GM21786 (cell line): ENCODE data around the gene KIF20B.
"Not testable (repeated sequence)": the region's sequence is repeated elsewhere in the genome, so short reads cannot be mapped to it uniquely, and the experiment has no call there.

Experiments used
- ATAC-seq: cut with Tn5 transposase; IDR thresholded peaks from one replicate; pipeline ENCODE4 v1.9.1; 2021; ENCODE audit not compliant: unreplicated experiment

The KIF20B gene

DNA sequence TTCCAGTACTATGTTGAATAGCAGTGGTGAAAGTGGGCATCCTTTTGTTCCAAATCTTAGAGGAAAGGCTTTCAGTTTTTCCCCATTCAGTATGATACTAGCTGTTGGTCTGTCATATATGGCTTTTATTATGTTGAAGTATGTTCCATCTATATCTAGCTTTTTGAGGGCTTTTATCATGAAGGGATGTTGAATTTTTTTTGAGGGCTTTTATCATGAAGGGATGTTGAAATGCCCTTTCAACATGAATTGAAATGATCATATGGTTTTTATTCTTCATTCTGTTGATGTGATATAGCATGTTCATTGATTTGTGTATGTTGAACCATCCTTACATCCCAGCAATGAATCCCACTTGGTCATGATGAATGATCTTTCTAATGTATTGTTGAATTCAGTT lies 75.3 kb downstream of the KIF20B start:
- no peak for ATAC-seq

DNA sequence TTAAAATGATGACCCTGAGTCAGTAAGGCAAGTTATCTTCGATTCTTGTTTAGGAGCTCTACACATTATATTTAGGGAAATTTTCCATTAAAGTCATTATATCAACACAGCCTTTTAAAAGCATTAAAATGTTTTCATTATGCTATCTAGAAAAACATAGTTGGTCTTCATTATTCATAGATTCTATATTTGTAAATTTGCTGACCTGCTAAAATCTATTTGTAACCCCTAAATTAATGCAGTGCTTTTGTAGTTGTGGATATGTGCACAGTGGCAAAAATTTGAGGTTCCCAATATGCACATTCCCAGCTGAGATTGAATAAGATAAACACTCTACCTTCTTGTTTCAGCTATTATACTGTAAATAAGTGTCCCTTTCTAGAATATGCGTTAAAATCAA lies 81.1 kb downstream of the KIF20B start:
- no peak for ATAC-seq

DNA sequence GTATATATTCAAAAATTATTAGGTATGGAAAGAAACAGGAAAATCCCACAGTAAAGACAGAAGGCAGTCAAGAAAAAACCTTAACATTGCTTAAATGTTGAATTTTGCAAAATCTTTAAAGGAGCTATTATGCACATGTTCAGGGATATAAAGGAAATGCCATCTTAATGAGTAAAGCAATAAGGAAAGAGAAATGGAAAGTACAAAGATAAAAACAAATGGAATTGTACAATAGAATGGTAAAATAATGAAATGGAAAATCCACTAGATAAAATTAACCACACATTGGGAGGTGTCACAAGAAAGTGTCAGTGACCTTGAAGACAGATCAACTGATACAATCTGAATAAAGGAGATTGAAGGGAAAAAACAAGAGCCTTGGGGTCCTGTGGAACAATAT lies 82.0 kb downstream of the KIF20B start:
- no peak for ATAC-seq

DNA sequence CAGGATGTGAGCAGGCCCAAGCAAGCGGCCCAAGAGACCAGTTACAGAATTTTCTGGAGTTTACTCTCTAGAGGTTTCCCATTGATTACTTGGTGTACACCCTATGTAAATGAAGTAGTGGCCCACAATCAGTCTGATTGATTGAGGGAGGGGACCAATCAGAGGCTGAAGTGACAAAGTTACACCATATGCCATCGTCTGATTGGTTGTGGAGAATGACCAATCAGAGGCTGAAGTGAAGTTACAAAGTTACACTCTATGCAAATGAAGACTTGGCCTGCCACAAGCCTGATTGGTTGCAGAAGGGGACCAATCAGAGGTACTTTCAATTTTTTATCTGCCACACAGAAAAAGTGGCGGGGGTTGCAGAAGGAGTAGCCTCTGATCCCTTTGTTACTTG lies 83.7 kb downstream of the KIF20B start:
- no peak for ATAC-seq

DNA sequence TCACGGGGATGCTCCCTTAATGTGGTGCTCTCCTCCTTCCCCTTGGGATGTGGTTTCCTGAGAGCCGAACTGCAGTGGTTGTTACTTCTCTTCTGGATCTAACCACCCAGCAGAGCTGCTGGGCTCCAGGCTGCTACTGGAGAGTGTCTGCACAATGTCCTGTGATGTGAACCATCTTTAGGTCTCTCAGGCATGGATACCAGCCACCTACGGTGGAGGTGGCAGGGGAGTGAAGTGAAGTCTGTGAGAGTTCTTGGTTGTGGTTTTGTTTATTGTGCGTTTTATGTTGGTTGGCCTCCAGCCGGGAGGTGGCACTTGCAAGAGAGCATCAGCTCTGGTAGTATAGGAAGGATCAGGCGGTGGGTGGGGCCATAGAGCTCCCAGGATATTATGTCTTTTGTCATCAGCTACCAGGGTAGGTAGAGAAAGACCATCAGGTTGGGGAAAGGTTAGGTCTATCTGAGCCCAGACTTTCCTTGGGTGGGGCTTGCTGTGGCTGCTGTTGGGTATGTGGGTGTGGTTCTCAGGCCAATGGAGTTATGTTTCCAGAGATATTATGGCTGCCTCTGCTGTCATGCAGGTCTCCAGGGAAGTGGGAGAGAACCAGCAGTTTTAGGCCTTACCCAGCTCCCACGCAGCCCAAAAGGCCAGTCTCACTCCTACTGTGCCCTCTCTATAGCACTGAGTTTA lies 87.9 kb downstream of the KIF20B start:
- ATAC-seq = no peak

DNA sequence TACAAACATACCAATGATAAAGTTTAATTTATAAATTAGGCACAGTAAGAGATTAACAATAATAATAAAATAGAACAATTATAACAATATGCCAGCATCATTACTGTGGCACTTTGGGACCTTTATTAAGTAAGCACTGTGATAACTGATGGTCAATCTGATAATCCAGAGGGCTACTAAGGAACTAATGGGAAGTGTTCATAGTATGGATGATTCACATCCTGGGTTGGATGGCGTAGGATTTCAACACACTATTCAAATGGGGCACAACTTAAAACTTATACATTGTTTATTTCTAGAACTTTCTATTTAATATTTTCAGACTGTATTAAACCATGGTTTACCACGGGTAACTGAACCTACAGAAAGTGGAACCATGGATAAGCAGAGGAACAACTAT lies 90.8 kb downstream of the KIF20B start:
- no peak for ATAC-seq

DNA sequence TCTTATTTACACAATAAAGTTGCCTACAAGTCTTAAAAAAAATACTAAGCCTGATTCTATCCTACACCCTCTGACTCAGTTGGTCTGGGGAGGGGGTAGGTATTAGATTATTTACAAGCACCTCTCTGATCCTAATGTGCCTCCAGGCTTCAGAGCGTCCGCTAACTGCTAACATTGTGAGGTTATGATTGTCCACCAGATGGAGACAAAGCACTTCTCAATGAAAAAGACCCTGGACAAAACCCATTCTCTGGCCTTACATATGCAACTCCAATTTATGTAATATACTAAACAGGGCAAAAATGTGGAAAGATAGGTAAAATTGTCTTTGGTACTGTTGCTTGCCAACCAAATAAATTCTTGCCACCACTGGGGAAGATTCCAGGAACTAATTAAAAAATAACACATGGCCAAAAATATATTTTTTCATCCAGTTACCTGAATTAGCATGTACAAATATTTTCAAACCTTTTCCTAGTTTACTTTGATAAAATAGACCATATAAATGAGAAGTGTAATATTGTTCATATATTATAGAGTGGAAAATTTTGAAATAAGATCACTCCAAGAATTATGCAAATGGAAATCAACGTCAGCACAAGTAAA lies 92.4 kb downstream of the KIF20B start:
- ATAC-seq = peak; percentile 67

DNA sequence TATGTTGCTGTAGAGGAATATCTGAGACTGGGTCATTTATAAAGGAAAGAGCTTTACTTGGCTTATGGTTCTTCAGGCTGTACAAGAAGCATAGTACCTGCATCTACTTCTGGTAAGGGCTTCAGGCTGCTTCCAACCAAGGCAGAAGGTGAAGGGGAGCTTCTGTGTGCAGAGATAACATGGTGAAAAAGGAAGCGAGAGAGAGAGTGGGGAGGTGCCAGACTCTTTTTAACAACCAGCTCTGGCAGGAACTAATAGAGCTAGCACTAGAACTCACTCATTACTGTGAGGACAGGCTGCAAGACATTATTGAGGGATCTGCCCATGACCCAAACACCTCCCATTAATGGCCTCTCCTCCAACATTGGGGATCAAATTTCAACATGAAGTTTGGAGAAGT lies 94.5 kb downstream of the KIF20B start:
- ATAC-seq = peak; percentile 59

DNA sequence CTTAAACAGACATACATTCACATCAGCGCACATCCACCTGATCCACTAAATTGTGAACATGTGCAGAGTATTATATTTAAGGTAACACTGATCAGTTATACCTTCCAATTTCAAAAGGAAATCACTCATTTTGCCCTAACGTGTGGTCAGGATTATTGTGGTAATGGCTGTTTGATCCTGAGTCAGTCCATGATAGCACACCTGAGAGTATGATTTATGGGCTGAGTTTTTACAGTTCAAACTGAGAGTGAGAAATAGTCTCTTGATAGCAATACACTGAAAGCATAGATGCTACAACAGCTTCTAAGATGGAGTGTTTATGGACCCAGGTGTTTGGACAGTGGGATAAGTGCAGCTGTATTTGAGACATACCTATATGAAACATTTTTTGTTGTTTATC lies 96.7 kb downstream of the KIF20B start:
- no peak for ATAC-seq

DNA sequence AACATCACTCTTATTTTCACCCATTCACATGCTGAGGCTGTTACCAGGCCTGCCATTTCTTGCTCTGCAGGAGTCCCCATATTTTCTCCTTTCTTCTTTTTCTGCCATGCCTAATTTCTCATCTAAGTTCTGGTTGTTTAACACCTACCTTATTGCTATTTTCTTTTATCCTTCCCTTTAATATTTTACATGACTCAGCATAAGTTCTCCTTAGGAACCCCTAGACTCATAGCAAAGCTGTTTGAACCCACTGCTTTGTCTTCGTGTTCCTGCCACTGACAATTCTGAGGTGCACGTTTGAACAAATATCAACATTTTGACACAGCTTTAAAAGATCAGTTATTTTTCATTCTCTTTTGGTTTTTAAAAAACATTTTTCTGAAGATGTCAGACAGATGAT lies 98.2 kb downstream of the KIF20B start:
- ATAC-seq = no peak

DNA sequence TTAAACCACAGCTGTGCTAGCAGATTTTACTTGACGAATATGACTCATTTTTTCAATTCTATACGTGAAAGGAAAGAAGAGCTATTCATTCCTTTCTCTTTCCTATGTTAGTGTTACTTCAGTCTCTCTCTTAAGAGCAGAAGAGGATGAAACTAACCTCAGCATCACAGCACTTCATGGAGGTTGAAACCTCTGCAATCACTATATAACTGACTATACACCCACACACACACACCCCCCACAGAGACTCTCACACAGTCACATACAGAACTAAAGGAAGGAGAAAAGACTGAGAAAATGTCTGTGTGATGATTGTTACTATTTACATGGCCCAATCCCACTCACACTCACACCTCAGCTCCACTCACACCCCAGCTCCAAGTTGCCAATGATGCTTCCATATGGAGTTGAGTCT lies 104.2 kb downstream of the KIF20B start:
- ATAC-seq = peak; percentile 91

DNA sequence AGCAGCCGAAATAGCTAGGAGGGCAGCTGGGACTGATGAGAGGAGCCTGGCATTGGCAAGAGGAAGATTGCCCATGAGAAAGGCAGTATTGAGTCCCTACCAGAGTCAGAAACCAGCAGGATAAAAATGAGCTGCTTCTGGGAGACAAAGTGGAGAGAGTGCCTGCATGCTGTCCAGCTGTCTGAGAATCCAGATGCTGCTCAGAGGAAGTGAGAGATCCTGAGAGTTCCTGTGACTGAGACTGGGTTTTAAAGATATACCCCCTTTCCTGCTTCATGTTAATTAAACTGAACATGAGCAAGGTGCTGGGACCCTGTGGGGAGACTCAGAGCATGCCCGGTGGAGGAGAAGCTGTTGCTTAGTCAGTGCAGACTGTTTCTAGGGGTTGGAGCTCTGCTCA lies 107.5 kb downstream of the KIF20B start:
- ATAC-seq = no peak

DNA sequence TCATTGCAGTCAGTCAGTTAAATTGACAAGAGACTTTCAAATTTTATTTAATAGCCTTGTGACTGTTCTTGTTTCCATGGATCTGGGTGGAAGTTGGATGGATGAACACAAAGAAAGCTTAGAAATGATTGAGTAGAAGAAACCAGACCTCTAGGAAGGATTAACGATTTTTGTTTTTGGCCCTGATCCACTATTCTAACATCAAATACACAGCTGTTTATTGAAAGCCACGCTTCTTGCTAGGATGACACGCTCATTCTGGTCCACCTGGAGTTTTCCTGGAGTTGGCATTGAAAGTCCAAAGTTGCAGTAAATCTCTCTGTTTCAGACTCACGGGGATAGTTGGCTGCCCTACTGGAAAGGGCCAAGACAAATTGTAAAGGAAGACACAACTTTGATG lies 108.4 kb downstream of the KIF20B start:
- no peak for ATAC-seq

DNA sequence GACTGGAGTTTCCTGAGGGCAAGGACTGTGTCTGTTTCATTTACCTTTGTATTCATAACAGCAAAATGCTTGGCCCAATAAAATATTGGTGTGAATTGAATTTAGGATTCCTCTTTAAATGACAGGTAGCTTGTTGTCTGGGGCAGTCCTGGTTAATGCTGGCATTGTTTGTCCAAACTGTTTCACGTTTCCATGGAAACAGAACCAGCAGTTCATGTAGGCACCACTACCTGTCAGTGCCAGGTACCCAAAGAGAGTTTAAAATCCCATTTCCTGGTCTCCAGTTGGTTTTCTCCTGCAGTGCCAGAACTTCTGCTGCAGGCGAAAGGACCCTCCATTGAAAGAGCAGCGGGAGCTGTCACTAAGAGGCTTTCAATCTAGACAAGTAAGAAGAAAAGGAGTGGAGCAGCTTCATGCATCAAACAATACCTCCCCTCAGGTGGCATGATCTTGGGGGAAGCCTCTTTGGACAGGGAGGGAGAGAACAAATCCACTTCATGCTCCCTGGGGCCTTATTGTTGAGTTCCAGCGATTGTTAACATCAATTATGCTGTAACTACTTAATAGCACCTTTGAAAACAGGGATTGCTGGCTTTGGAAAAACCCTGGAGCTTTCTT lies 109.6 kb downstream of the KIF20B start:
- ATAC-seq = no peak

DNA sequence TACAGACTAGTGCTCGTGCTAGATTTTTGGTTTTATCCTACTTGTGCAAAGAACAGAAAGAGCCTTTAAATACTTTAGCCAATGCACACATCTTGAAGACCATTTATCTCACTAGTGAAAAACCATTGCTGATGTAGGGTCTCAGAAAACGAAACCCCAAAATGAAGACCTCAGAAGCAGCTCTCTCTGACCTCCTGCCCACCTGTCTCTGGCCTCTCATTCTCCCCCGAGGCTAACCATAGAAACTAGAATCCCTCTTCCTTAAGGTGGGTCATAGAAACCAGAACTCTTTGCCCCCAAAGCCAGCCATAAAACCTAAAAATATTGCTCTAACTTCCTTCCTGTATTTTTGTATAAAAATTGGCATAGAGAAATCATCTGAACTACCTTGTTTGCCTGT lies 112.2 kb downstream of the KIF20B start:
- no peak for ATAC-seq

DNA sequence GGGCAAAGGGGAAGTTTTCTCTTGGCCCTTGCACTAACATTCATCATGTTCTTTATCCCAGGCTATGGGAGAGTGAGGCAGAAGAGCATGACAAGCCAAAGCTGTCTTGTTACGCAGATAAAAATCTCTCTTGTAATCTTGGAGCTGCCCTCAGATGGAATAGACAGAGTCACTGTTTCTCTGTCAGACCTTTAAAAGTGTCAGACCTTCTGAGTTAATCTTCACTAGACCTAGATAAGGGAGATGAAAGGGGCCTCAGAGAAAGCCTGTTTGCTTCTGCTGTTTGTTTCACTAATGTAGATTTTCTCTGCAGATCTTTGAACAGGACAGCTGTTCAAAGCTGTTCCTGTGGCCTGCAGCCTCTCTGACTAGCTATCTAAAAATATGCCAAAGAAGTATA lies 112.9 kb downstream of the KIF20B start:
- peak; percentile 48 for ATAC-seq

DNA sequence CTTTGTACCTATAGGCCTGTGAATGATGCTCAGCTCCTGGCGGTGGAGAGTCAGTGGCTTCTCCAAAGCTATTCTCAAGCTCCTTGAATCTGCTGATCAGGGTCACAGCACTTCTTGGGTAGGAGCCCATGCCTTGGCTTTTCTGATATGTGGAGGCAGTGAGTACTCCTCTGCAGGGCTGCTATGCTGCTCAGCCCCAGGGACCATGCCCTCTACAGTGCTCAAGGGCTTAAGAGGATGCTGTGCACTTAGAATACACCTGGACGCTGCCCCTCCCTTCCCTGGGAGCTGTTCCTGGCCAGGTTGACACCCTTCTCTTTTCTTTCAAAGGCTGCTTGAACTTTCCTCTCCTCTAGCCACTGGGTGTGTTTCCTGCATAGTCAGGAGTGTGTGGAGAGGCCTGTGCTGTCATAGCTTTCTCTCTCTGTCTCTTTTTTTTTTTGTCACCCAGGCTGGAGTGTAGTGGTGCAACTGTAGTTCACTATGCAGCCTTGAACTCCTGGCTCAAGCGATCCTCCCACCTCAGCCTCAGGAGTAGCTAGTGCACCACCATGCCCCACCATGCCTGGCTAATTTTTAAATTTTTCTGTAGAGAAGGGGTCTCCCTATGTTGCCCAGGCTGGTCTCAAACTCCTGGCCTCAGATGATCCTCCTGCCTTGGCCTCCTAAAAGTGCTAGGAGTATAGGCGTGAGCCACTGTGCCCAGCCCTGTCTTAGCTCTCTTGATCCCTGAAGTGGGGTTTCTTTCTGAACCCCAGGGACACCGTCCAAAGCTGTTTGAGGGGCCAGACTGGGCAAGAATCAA lies 113.9 kb downstream of the KIF20B start:
- no peak for ATAC-seq

DNA sequence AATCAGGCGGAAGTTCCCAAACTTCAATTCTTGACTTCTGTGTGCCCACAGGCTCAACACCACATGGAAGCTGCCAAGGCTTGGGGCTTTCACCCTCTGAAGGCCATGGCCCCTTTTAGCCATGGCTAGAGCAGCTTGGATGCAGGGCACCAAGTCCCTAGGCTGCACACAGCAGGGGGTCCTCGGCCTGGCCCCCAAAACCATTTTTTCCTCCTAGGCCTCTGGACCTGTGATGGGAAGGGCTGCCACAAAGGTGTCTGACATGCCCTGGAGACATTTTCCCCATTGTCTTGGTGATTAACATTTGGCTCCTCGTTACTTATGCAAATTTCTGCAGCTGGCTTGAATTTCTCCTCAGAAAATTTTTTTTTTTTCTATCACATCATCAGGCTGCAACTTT lies 117.6 kb downstream of the KIF20B start:
- not testable (repeated sequence) for ATAC-seq
